GM13976 (cell line): ENCODE measurements around the gene EPS8.

Source experiments
- DNase-seq: peaks from one replicate; pipeline ENCODE4 v3.0.0; 2012; ENCODE audit warnings: low spot score
- CTCF ChIP-seq: IDR thresholded peaks from 2 replicates; pipeline ENCODE4 v1.5.1; 2012; ENCODE audit warnings: borderline replicate concordance, mild to moderate bottlenecking; ENCODE audit not compliant: insufficient read depth; ENCODE audit errors: extremely low read depth, missing control alignments, control extremely low read depth
- in situ Hi-C: fragments of 300-500 bp; cut with MboI; formaldehyde crosslinking; loops from one replicate; pipeline ENCODE4 v1.12.0; 2022; ENCODE audit warnings: low sequenced_read_pairs, mixed read lengths, inconsistent platforms; ENCODE audit not compliant: unreplicated experiment

EPS8 gene

GRCh38 chr12:15575671-15576541 is 213.3 kb downstream of the EPS8 start:
- in situ Hi-C loops = loop anchor here (5.0 kb wide), 1 partner anchor 44 kb away; no protein-coding TSS in a partner anchor
- no peak for TF ChIP-seq CTCF
- no peak for DNase-seq

GRCh38 chr12:15574353-15574752 is 214.8 kb downstream of the EPS8 start:
- no peak for DNase-seq
- no peak for TF ChIP-seq CTCF
- in situ Hi-C loops = no loop called here
